Left lobe of liver (tissue), 2 donors: ENCODE results near the gene GSE1. TPM values are rescaled to one million over a fixed set of nuclear protein-coding genes. Genes with fewer than 3 reads are reported as not detected.

Experiments used
- ATAC-seq: fragments of 200-7000 bp; cut with Tn5 transposase; one replicate; pipeline ENCODE4 v1.9.1; 2020; ENCODE audit warnings: mild to moderate bottlenecking, moderate library complexity
- DNase-seq: peaks from one replicate; pipeline ENCODE4 v3.0.0-alpha.2; 2020; ENCODE audit warnings: low spot score
- total RNA-seq: library from RNA; stranded (reverse); gene quantifications from one replicate; pipeline ENCODE4 v1.2.1, GENCODE V29; 2021
- donor health status: DM: no; HTN: no; CAD: no; lungs with moderate emphysema.
- donor health status: DM: no; HTN: yes; CAD: no.

The GSE1 gene
- total RNA-seq, 1 donor from 2014 or later, result 38.3 TPM

DNA sequence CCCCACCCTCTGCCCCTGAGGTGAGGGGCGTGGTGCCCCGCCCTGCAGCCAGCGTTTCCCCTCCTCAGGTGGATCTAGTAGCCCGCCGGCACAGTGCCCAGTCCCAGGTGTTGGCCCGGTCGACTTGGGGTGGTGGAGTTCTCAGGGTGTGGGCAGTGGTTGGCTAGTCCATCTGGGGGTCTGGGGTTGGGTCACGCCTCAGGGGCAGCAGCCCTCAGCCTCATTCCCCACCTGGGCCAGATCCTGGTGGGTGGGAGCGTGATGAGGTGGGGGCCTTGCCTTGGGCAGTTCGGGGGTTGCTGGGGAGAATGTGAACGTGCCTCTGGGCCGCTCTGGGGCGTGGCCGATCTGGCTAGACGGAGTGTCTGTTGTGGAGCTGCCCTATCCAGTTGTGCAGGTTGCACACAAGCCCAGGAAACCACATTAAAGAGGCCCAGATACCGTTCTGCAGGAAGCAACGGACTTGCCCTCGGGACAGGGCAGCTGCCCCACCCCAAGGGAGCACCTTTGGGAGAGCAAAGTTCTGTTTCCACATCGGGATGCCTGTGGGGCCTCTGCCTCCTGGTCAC is 32.0 kb downstream of the GSE1 start:
- DNase-seq (no peak), ATAC-seq (no peak)

DNA sequence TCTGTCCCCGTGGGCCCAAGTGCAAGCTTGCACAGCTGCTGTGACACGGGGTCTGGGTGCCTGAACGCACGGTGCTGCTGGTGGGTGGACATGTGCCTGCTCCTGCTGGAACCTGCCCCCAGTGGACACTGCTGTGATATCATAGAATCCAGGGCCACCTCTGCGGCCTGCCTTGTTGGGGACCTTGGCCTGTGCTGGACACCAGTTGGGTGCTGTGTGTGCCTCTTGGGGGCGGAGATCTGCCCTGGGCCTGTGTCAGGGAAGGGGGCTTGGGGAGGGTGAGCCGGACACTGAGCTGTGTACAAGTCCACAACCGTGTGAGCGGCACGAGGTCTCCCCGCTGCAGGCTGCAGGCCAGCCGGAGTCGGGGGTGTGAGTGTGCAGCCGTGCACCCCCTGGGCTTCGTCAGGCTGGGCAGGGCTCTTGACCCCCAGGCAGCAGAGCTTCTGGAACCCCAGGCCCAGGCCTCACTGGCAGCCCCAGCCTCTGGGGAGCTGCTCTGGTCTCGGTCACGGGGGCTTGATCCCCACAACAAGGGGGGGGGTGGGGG is 33.3 kb downstream of the GSE1 start:
- DNase-seq, result no peak
- no peak for ATAC-seq

DNA sequence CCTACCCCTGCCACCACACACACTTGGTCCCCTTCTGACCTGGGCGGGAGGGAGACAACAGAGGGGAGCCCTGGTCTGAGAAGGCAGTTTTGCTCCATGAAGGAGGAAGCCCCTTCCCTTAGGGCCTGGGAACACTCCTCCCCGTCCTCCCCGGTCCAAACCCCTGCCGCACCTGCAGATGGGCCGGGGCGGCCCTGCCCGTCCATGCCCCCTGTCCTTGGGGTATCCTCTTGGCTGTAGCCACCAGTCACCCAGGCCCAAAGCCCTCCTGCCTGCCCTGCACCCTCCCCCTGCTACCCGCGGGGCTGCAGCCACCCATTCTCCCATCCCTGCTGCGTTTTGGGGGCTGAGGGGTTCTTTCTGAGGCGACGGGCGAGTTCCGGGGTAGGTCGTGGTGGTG is 33.9 kb downstream of the GSE1 start:
- ATAC-seq, result no peak
- DNase-seq, result no peak

DNA sequence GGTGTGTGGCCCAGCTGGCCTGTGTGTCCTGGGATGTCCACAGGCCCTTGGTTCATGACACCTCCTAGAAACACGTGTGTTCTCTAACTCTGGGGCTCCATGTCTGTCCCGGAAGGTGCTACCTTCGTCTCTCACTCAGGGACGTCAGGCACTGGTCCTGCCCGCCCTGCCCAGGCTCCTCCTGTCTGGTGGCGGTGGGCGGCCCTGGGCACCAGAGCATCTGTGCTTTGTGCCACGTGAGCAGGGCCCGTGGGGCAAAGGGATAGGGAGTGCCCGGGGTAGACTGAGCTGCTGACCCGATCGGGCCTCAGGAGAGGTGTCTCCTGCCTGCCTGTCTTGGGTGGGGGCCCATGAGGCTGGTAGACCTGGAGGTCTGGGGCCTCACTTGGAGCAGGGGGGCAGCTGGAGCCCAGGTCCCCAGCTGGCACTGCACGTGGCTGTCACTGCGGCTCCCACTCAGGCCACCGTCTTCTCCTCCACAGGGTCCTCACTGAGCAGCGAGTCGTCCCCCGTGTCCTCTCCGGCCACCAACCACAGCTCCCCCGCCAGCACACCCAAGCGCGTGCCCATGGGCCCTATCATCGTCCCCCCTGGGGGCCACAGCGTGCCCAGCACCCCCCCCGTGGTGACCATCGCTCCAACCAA is 35.1 kb downstream of the GSE1 start:
- DNase-seq (no peak), ATAC-seq (no peak)

DNA sequence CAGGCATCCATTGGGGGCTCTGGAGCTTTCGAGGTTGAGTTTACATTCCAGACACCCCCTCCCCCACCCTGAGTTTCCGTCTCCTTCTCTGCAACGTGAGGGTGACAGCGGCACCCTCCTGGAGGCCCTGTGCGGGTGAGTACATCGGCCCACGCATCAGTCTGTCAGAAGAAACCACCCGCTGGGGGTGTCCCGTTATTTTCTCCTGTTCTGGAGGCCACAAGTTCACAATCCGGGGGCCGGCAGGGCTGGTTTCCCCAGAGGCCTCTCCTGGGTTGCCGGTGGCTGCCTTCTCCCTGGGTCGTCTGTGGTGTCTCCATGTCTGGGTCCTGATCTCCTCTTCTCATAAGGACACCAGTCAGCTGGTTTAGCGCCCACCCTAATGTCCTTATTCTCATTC is 35.7 kb downstream of the GSE1 start:
- ATAC-seq, result no peak
- DNase-seq, result no peak

DNA sequence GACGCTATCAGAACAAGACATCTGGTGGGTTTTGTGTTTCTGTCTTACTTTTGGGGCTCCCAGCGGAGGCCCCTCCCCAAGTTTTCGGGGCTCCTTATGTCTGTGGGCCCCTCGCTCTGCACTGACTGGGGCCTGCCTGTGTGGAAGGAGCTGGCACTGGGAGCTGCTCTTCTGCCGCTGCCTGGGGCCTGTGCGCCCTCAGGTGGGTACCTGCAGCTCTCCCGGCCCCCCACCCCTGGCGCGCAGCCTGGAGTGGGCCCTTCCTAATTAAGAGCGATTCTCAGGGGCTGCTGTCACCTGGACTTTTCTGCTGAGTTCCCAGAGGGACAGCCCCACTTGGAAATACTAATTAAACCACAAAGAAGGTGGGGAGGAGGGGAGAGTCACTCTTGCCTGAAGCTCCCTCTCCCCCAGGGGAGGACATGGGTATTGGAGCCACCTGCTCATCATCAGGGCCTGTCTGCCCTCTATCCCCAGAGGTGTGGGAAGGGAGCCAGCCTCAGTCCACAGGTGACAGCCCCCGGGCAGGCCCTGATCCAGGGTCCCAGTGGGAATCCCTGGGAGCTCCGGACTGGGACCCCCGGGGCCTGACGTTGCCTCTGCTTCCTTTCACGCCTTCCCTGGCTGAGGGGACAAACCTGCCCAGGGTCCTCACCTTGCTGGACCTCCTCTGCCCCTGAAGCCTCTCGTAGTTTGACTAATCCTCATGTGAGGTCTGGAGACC is 36.5 kb downstream of the GSE1 start:
- DNase-seq, result no peak
- no peak for ATAC-seq

DNA sequence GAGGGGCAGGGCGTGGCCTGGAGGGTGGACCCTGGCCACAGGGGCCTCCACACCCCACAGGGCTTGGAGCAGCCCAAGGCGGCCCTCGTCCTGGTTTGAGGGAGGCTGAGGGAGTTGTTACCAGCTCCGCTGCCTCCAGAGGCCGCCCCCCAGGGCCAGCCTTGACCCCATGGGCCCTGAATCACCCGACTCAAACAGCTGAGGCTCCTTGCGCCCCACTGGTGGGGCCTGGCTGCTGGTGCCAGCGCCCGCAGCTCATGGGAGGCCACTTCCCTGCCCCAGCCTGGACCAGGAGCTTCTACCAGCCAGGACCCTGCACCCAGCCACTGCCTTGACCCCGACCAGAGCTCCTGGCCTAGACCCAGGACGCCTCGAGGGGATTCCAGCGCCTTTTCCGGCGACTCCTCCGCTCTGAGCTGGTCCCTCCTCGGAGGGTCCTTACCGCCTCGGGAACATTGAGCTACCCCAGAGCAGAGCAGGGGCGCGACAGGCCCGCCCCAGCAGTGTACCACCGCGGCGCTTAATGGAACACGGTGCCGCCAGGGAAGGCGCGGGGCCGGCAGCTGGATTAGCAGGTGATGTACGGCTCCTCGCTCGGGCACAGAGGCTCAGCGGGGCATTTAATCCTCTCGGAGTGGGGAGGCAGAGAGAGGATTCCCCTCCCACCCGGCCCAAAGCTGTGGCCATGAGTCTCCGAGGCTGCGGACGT is 37.2 kb downstream of the GSE1 start:
- DNase-seq (no peak), ATAC-seq (no peak)

DNA sequence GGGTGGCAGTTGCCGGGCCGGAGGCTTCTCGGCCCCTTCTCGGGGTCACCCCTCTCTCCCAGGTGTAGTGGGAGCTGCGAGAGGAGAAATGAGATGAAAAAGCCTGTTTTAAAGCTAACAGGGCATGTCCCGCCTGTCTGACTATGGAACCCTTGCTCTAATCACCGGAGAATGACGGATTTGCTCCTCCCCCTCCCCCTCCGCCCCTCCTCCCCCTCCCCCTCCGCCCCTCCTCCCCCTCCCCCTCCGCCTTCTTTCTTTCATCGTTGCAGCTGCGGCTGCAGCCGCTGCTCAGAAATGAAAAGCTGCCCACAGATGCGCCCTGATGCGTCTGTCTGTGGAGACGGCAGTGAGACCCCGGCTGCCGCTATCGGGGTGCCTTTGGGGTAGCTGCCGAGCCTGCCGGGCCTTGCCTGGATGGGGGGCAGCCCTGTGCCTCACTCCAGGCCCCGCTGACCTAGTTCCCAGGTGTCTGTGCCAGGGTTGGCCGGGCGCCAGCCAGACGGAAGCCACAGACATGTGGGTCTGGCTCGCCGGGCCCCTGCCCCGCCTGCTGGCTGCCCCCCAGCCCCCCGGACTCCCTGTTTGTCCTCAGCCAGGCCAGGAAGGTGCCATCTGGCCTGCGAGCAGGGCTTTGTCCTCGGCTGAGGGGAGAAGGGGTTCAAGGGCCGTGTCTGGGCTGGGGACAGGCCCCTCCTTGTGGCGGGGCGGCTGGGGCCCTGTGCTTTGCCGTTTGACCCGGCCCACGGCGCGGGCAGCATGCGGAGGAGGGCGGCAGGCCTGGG is 37.9 kb downstream of the GSE1 start:
- DNase-seq (peak; percentile 76), ATAC-seq (peak; percentile 76)

DNA sequence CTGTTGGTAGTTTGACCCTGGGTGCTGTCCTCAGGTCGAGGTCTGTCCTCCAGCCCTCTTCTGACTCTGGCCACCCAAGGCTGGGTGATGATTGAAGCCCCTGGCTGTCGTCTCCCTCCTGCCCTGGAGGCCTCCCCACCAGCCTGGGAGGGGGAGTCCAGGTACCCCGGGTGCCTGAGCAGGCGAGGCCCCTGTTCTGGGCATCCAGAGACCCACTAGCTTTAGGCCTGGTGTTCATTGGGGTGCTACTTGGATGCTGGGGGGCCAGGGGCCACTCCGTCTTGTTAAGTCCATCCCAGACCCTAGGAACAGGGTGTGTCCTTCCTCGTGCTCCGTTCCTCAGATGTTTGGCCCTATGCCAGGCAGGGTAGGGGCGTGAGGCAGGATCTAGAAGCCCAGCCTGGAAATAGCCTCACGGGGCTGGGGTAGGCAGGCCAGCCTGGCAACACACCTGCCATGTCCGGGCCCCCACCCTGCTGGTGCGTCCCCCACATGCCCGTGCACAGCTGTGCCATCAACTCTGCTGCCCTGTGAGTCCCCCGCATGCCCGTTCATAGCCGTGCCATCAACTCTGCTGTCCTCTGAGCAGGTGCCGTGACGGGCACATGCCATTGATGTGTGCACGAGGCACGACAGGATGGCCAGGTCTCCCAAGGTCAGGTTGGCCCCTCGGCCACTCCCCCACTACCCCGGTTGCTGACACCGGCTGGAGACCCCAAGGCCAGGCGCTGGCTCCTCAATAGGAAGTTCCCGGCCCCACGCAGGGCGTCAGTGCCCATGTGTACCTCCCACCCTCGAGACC is 38.7 kb downstream of the GSE1 start:
- ATAC-seq, result peak; percentile 2
- DNase-seq, result no peak

DNA sequence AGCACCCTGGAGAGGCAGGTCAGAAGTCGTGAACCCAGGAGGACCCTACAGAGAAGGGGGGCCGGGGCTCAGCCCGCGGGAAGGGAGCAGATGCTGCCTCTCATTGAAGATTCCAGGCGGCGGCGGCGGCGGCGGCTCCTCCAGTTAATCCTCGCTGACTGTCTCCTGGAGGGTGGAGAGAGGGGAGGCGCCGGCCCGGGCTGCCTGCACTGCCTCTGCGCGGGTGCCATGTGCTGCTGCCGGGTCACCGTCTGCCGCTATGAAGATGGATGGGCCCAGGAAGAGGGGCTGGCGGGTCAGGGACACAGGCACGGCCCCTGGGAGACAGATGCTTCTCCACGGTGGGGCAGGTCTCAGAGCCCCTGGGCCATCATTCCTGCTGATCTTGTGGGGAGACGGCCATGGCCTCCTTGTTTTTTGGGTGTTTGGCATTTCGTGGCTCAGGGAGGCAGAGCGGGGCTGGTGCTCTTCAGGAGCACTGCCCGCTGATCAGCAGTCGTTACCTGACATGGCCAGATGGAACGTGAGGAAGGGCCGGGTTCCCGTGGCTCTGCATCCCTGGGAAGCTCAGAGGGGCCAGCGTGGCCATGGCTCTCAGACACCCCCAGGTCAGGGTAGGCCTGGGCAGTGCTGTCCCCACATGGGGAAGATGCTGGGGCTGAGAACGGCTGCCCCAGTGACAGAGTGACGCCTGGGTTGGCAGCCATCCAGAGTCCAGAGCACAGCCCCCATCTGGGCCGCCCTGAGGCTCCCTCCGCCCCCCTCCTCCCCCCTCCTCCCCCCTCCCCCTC is 39.5 kb downstream of the GSE1 start:
- no peak for DNase-seq
- peak; percentile 14 for ATAC-seq

DNA sequence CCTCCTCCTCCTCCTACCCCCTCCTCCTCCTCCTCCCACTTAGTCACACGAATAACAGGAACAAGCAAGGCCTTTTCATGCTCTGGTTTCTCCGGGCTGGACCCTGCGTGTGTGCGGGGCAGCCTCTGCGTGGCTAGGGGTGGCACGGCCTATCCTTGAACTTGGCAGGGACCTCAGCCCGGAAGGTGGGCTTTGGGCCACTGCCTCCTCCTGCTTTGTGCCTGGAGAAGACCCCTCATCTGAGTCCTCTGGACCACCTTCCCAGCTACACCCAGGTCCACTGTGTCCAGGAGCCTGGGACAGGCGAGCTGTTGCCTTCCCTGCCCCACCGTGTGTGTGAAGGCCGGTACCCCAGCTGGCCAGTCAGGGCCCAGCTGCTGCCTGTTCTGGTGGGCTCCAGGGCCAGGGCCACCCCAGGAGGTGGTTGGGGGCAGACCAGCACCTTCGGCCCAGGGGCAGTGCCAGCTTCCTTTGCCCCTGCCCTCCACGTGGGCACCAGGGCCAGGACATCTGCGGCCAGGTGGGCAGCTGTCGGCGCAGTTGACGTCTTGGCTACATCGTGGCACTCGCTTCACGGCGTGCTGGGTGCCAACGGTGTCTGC is 40.3 kb downstream of the GSE1 start:
- DNase-seq, result no peak
- ATAC-seq, result no peak

DNA sequence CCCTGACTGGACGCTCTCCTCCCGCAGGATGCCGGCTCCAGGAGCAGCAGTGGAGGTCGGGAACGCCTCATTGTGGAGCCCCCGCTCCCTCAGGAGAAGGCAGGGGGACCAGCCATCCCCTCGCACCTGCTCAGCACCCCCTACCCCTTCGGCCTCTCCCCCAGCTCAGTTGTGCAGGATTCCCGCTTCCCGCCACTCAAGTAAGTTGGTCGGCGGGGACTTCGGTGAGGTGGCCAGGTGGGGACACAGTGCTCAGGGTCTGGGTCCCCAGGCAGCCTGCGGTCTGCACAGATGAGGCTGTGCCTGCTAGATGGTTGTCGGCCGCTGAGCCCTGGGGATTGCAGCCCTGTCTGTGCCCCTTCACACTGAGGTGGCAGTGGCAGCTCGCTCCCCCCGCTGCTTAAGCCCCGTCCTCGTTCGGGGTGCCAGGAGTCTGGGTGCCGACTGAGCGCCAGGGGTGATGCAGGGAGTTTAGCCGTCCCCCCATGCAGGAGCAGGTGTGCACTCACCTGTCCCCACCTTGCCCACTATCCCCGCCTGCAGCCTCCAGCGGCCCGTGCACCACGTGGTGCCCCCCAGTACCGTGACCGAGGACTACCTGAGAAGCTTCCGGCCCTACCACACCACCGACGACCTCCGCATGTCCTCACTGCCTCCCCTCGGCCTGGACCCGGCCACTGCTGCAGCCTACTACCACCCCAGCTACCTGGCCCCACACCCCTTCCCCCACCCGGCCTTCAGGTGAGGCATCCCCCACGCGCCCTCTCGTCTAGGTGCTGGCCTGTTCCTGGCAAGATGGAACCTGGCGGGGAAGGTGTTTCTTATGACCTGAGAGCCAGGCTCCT is 41.4 kb downstream of the GSE1 start:
- ATAC-seq (no peak), DNase-seq (no peak)

DNA sequence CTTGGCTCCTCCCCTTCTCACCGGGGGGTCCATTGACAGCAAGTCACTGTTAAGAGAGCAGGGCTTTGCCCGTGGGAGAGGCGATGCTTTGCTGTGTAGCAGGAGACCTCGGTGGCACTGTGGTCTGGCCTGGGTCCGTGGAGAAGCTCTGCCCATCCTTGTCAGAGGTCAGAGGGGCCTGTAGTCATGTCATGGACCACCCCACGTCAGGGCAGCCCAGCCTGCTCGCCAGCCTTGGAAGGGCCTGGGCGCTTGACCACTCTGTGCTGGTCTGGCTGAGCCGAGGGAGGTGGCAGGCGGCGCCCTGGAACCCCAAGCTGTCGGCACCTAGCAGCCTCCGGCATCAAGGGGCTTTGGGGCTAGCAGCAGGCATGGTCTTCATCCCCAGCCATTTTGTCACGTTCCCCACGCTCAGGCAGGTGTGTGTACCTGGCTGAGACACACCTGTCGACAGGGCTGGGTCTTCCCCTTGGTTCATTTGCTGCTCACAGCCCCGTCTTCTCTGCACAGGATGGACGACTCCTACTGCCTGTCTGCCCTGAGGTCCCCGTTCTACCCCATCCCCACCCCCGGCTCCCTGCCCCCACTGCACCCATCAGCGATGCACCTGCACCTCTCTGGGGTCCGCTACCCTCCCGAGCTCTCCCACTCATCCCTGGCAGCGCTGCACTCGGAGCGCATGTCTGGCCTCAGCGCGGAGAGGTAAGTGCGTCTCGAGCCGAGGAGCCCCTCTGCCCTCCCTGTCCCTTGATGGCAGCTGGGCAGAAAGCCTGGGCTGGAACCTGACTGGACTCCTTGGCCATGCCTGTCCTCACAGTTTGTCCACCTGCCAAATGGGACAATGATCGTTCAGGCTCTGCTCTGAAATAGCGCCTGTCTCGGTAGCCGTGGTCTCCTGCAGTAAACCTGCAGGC is 42.4 kb downstream of the GSE1 start:
- no peak for ATAC-seq

DNA sequence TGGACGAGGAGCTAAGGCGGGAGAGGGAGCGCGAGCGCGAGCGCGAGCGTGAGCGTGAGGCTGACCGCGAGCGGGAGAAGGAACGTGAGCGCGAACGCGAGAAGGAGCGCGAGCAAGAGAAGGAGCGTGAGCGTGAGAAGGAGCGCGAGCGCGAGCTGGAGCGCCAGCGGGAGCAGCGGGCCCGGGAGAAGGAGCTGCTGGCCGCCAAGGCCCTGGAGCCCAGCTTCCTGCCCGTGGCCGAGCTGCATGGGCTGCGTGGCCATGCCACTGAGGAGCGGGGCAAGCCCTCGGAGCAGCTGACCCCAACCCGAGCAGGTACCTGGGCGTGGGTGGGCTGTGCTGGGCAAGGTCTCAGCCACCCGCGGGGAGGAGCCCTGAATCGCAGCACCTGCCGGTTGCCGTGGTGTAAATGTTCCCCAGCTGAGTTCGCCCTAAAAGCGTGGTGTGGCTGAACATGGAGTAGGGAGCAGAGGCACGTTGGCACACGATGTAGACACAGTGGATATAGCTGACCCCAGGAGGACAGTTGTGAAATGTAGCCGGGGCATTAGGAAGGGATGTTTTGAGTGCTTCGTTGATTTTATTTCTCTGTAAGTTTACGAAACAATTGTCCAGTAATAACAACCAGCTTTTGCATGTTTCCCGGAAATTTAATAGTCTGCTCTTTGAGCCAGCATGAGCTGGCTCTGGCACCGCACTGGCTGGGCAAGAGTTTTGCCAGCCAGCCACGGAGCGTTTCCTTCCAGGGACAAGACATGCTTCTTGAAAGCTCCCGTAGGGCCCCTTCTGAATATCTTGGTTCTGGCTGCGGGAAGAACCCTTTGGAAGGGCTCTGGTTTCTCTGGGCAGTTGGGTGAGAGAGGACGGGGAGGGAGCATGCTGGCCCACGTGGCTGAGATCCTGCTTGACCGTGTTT is 43.5 kb downstream of the GSE1 start:
- no peak for ATAC-seq
- no peak for DNase-seq

More for the DNA sequence above, 42.4 kb downstream of the GSE1 start:
- no peak for DNase-seq

DNA sequence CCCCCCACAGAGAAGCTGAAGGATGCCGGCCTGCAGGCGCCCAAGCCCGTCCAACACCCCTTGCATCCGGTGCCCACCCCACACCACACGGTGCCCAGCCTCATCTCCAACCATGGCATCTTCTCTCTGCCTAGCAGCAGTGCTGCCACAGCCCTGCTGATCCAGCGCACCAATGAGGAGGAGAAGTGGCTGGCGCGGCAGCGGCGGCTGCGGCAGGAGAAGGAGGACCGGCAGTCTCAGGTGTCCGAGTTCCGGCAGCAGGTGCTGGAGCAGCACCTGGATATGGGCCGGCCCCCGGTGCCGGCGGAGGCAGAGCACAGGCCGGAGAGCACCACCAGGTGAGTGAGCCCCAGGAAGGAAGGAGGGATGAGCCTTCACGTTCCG is 44.1 kb downstream of the GSE1 start:
- ATAC-seq (no peak), DNase-seq (no peak)

DNA sequence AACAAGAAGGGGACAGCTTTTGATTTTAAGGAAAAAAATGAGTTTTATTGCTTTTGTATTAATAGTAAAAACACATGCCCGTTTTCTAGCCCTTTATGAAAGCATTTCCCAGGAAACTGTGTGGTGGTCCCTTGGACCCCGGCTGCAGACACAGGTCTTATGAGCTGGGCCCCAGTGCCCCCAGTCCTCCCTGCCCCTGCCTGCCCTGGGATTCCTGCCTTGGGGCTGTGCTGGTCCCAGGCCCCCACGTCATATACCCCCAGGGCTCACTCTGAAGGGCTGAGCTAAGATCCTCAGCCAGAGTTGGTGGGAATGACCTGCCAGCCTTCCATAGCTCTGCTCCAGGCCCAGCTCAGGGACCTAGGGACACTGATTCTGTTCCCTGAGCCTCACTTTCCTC is 44.9 kb downstream of the GSE1 start:
- ATAC-seq (no peak), DNase-seq (no peak)
